VCaP (cell line): ENCODE data around the gene TBRG1.
A peak's percentile ranks its signal among the peaks of the same experiment; 100 is the strongest.

Source experiments
- H3K27ac ChIP-seq: fragments of 450-650 bp; 2 replicates; pipeline ENCODE4 v1.5.1; 2017
- CTCF ChIP-seq: fragments of 450-650 bp; conservative IDR thresholded peaks from 2 replicates; pipeline ENCODE4 v1.5.1; 2017; ENCODE audit warnings: mild to moderate bottlenecking, moderate library complexity

The TBRG1 gene

GRCh38 chr11:124622531-124623451, at the start of gene TBRG1:
Gene TBRG1, plus strand, starts transcription at chr11:124622864. Its CDS starts 220 bp downstream, at chr11:124623084.
- no peak for TF ChIP-seq CTCF
- peak within 1 kb of the TSS; percentile 90 for H3K27ac ChIP-seq

DNA sequence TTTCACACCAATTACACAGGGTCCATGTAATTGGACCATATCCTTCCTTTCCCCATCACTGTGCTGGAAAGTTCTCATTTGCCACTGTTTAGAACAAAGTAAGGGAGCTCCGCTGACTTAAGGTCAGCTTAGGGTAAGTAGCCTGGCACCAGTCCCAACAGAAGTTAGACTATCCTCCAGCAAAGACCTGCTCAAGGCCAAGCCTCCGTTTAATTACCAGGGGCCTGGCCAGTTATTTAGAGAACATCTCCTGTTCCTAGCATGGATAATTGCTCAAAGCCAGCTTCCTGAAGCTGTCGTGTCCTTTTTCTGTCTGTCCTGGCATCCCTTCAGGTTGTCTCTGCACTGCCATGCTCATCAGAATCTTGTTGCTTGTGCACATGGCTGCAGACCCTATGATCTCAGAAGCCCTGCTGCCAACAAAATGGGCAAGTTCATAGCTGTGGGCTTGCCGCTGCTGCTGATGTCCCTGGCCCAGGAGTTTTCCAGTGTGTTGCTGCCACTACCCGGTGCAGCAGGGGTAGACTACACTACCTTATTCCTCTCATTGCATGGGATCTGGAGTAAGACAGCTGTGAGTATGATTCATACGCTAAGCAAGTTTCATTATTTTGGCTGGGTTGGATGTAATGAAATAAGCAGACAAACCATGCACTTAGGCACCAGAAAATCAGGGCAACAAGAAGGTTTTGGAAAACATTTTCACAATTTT, 44.8 kb upstream of the TBRG1 start:
- no peak for TF ChIP-seq CTCF
- H3K27ac ChIP-seq = no peak overlapping the region

DNA sequence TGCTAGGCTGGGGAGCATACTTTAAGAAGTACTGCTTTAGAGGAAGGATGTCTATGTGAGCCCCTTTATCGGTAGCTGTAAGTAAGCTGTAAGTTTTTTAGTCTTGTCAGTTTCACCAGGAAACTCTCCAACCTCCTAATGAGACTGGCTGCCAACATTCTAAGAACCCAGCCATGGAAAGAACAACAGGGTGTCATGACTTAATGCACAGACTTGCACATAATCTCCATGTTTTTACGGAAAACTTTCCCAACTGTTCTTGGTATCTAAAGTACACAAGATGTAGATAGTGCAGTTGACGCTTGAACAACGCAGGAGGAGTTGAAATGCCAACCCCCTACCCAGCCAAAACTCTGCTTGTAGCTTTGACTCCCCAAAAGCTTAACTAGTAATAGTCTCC, 43.9 kb upstream of the TBRG1 start:
- no peak for TF ChIP-seq CTCF
- no peak overlapping the region for H3K27ac ChIP-seq

DNA sequence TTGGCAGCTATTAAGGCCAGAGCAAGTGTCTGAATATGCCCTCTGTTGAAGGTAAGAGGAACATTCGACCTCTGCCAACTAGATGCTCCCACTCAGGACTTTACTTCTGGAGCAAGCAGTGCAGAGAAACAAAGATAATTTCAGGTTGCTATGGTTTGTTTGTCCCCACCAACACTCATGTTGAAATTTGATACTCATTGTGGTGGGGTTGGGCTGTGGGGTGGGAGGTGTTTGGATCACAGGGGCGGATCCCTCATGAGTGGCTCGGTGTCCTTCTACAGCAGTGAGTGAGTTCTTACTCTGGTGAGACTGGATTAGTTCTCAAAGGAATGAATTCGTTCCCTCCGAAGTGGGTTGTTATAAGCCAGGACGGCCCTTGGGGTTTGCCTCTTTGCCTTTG, 40.8 kb upstream of the TBRG1 start:
- no peak overlapping the region for H3K27ac ChIP-seq
- TF ChIP-seq CTCF = no peak

- H3K27ac ChIP-seq = no peak overlapping the region
- no peak for TF ChIP-seq CTCF
These were observed 40.1 kb upstream of the TBRG1 start for GRCh38 chr11:124582565-124582964.

DNA sequence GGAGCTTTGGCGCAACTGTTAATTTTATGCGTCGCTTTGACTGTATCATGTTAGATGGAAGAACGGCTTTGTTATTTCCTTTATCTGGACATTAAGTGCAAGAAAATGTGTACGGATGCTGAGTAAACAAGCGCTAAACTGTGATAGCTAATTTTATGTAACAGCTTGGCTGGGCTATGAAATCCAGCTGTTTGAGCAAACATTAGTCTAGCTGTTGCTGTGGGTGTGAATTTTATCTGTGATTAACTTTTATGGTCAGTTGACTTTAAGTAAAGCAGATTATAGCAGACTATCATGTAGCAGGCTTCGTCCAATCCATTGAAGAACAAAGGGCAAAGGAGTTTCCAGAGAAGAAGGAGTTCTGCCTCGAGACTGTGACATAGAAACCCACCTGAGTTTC, 38.9 kb upstream of the TBRG1 start:
- TF ChIP-seq CTCF = no peak
- no peak overlapping the region for H3K27ac ChIP-seq

GRCh38 chr11:124584681-124585372, 37.8 kb upstream of the TBRG1 start:
- no peak for TF ChIP-seq CTCF
- H3K27ac ChIP-seq = no peak overlapping the region
